SK-N-SH treated with all-trans-retinoic acid at 6 μM for 48 hours (cell line): ENCODE results near the gene FGGY.

Source experiments
- ATAC-seq: fragments of 200-7000 bp; cut with Tn5 transposase; 3 replicates; pipeline ENCODE4 v1.9.1; 2020; ENCODE audit warnings: mild to moderate bottlenecking, moderate library complexity
- ARNTL ChIP-seq: fragments of 450-650 bp; formaldehyde crosslinking; IDR thresholded peaks from 2 replicates; pipeline ENCODE4 v1.5.0; 2020; ENCODE audit warnings: low read depth, mild to moderate bottlenecking, moderate library complexity, borderline replicate concordance
- BACH2 ChIP-seq: fragments of 250-450 bp; sonication (Bioruptor Pico); IDR thresholded peaks from 2 replicates; pipeline ENCODE4 v1.9.0; 2021; ENCODE audit warnings: mild to moderate bottlenecking, borderline replicate concordance
- CREB5 ChIP-seq: fragments of 250-450 bp; sonication (Bioruptor Pico); IDR thresholded peaks from 2 replicates; pipeline ENCODE4 v1.5.1; 2020; ENCODE audit warnings: low read depth, mild to moderate bottlenecking, moderate library complexity
- CSDC2 ChIP-seq: fragments of 250-450 bp; sonication (Bioruptor Pico); IDR thresholded peaks from 2 replicates; pipeline ENCODE4 v1.5.0; 2020; ENCODE audit warnings: mild to moderate bottlenecking, moderate library complexity
- CSRNP3 ChIP-seq: fragments of 250-450 bp; sonication (Bioruptor Pico); IDR thresholded peaks from 2 replicates; pipeline ENCODE4 v1.5.1; 2021; ENCODE audit warnings: mild to moderate bottlenecking, moderate library complexity
- ESRRG ChIP-seq: fragments of 250-450 bp; sonication (Bioruptor Pico); IDR thresholded peaks from 2 replicates; pipeline ENCODE4 v1.6.1; 2021; ENCODE audit warnings: mild to moderate bottlenecking
- GLIS3 ChIP-seq: fragments of 250-450 bp; sonication (Bioruptor Pico); IDR thresholded peaks from 2 replicates; pipeline ENCODE4 v1.5.0; 2020; ENCODE audit warnings: mild to moderate bottlenecking, moderate library complexity
- ISL1 ChIP-seq: fragments of 250-450 bp; sonication (Bioruptor Pico); IDR thresholded peaks from 2 replicates; pipeline ENCODE4 v2.1.2; 2022; ENCODE audit warnings: mild to moderate bottlenecking, moderate library complexity
- OSR1 ChIP-seq: fragments of 250-450 bp; sonication (Bioruptor Pico); IDR thresholded peaks from 2 replicates; pipeline ENCODE4 v1.8.0; 2022; ENCODE audit warnings: moderate library complexity, mild to moderate bottlenecking, inconsistent platforms
- PATZ1 ChIP-seq: fragments of 250-450 bp; sonication (Bioruptor Pico); IDR thresholded peaks from 2 replicates; pipeline ENCODE4 v1.8.0; 2020; ENCODE audit warnings: mild to moderate bottlenecking, moderate library complexity, borderline replicate concordance
- POU6F1 ChIP-seq: fragments of 250-450 bp; sonication (Bioruptor Pico); IDR thresholded peaks from 2 replicates; pipeline ENCODE4 v1.8.0; 2021; ENCODE audit warnings: low read depth, mild to moderate bottlenecking, moderate library complexity, borderline replicate concordance
- PPARA ChIP-seq: fragments of 250-450 bp; sonication (Bioruptor Pico); IDR thresholded peaks from 2 replicates; pipeline ENCODE4 v1.5.0; 2020; ENCODE audit warnings: mild to moderate bottlenecking, borderline replicate concordance
- RARB ChIP-seq: fragments of 250-450 bp; sonication (Bioruptor Pico); IDR thresholded peaks from 2 replicates; pipeline ENCODE4 v1.8.0; 2021; ENCODE audit warnings: mild to moderate bottlenecking, moderate library complexity
- SNAI2 ChIP-seq: fragments of 250-450 bp; sonication (Bioruptor Pico); IDR thresholded peaks from 2 replicates; pipeline ENCODE4 v1.5.0; 2020; ENCODE audit warnings: mild to moderate bottlenecking, moderate library complexity
- TCF4 ChIP-seq: fragments of 250-450 bp; sonication (Bioruptor Pico); IDR thresholded peaks from 2 replicates; pipeline ENCODE4 v1.8.0; 2021; ENCODE audit warnings: mild to moderate bottlenecking, moderate library complexity, borderline replicate concordance
- TOX ChIP-seq: fragments of 250-450 bp; sonication (Bioruptor Pico); IDR thresholded peaks from 2 replicates; pipeline ENCODE4 v1.8.0; 2021; ENCODE audit warnings: mild to moderate bottlenecking, moderate library complexity, borderline replicate concordance
- TSHZ2 ChIP-seq: fragments of 250-450 bp; sonication (Bioruptor Pico); IDR thresholded peaks from 2 replicates; pipeline ENCODE4 v1.5.0; 2020; ENCODE audit warnings: mild to moderate bottlenecking, moderate library complexity
- ZC3H10 ChIP-seq: fragments of 250-450 bp; sonication (Bioruptor Pico); IDR thresholded peaks from 2 replicates; pipeline ENCODE4 v1.5.1; 2021; ENCODE audit warnings: mild to moderate bottlenecking, moderate library complexity
- ZFP3 ChIP-seq: fragments of 250-450 bp; sonication (Bioruptor Pico); IDR thresholded peaks from 2 replicates; pipeline ENCODE4 v1.5.0; 2020; ENCODE audit warnings: mild to moderate bottlenecking, moderate library complexity
- ZFP30 ChIP-seq: fragments of 450-650 bp; formaldehyde crosslinking; IDR thresholded peaks from 2 replicates; pipeline ENCODE4 v1.5.0; 2022; ENCODE audit warnings: mild to moderate bottlenecking, moderate library complexity
- ZNF565 ChIP-seq: fragments of 450-650 bp; formaldehyde crosslinking; conservative IDR thresholded peaks from 2 replicates; pipeline ENCODE4 v1.5.0; 2020; ENCODE audit warnings: low read depth, mild to moderate bottlenecking, moderate library complexity
- ZNF70 ChIP-seq: fragments of 450-650 bp; formaldehyde crosslinking; IDR thresholded peaks from 2 replicates; pipeline ENCODE4 v1.5.0; 2020; ENCODE audit warnings: mild to moderate bottlenecking, moderate library complexity
- ZNF8 ChIP-seq: fragments of 450-650 bp; formaldehyde crosslinking; IDR thresholded peaks from 2 replicates; pipeline ENCODE4 v1.5.0; 2020; ENCODE audit warnings: mild to moderate bottlenecking, moderate library complexity

The FGGY gene

GRCh38 chr1:59771361-59771760, 474.5 kb downstream of the FGGY start:
- TF ChIP-seq RARB (CRISPR knock-in tag) (no peak), TOX (CRISPR knock-in tag) (no peak), TSHZ2 (no peak), ESRRG (CRISPR knock-in tag) (no peak), ZFP3 (CRISPR knock-in tag) (no peak), ZC3H10 (CRISPR knock-in tag) (no peak), BACH2 (no peak), TCF4 (CRISPR knock-in tag) (no peak), OSR1 (no peak), PPARA (CRISPR knock-in tag) (no peak), ZNF70 (CRISPR knock-in tag) (no peak), POU6F1 (CRISPR knock-in tag) (no peak), PATZ1 (CRISPR knock-in tag) (no peak), ZFP30 (CRISPR knock-in tag) (no peak), ZNF565 (CRISPR knock-in tag) (no peak), SNAI2 (CRISPR knock-in tag) (no peak)
- TF ChIP-seq, all 23 proteins: peak for 0
- no peak for ATAC-seq

GRCh38 chr1:59775480-59775879, 478.6 kb downstream of the FGGY start:
- TF ChIP-seq ZNF565 (CRISPR knock-in tag) (no peak), POU6F1 (CRISPR knock-in tag) (no peak), PPARA (CRISPR knock-in tag) (no peak), ZFP3 (CRISPR knock-in tag) (no peak), ARNTL (CRISPR knock-in tag) (no peak), PATZ1 (CRISPR knock-in tag) (no peak), CREB5 (CRISPR knock-in tag) (no peak), OSR1 (no peak), BACH2 (no peak), ISL1 (CRISPR knock-in tag) (no peak), CSDC2 (no peak), GLIS3 (no peak), SNAI2 (CRISPR knock-in tag) (no peak), TCF4 (CRISPR knock-in tag) (no peak), RARB (CRISPR knock-in tag) (no peak), ESRRG (CRISPR knock-in tag) (no peak), ZNF8 (CRISPR knock-in tag) (no peak), CSRNP3 (no peak)
- no peak for ATAC-seq
